ENCODE measurements around the gene ADGRG6.

The ADGRG6 gene

DNA sequence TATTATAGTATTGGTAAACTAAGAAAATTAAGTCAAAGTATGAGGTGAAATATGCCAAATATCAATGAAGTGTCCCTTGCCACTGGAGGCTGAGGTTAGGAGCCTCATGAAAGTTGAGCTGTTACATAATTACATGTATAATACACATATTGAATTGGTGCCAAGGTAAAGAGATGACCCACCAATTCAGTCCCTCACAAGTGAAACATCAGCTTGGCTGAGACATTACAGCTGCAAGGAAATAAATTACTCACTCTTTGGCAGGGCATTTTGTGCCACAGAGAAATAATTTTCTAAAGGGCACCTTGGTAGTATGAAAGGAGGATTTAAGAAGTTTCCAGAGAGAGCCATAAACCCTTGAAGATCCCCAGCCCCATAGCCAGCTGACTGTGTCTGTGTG is 127.4 kb downstream of the ADGRG6 start:
- no peak overlapping the region for H2BK120ac ChIP-seq (ENCODE audit: low read depth, low read length)
- no peak overlapping the region for H2AK5ac ChIP-seq (ENCODE audit: low read length, severe bottlenecking)
- H3K36me3 ChIP-seq (ENCODE audit: control insufficient read depth in 1 of 2, insufficient read depth in 2 of 2, low read depth in 1 of 2, low read length in 2 of 2), result no peaks in the 10 kb centered on the region
- no peak overlapping the region for H3K23ac ChIP-seq (ENCODE audit: low read length in 2 of 2)
- no peak overlapping the region for H3K18ac ChIP-seq (ENCODE audit: low read depth in 1 of 2, low read length in 2 of 2)
- no peaks in the 10 kb centered on the region for H3K79me1 ChIP-seq (replicated peaks; ENCODE audit: low read length, poor library complexity, severe bottlenecking)
- H3K9me3 ChIP-seq (ENCODE audit: control insufficient read depth, low read length), result peaks cover 5% of the 10 kb centered on the region
- H3K27me3 ChIP-seq (ENCODE audit: control insufficient read depth in 1 of 2, insufficient read depth in 1 of 2, low read length in 2 of 2), result no peaks in the 10 kb centered on the region
- no peak overlapping the region for H2AFZ ChIP-seq (ENCODE audit: low read depth, low read length)
- no peak overlapping the region for H4K8ac ChIP-seq (ENCODE audit: low read length)
- no peak for DNase-seq
- no peak overlapping the region for H2BK12ac ChIP-seq (ENCODE audit: low read length in 2 of 2)
- H2BK5ac ChIP-seq (ENCODE audit: low read depth, low read length, poor library complexity, severe bottlenecking), result no peak overlapping the region
- no peaks in the 10 kb centered on the region for H3K4me1 ChIP-seq (ENCODE audit: control insufficient read depth, insufficient read depth, low read depth, low read length)
- no peak overlapping the region for H3K27ac ChIP-seq (ENCODE audit: low read length, poor library complexity, severe bottlenecking)
- H2BK15ac ChIP-seq (ENCODE audit: low read depth, poor library complexity, severe bottlenecking), result no peak overlapping the region
- no peak overlapping the region for H3K4ac ChIP-seq (ENCODE audit: low read depth in 1 of 2, low read length in 2 of 2)
- H3K9ac ChIP-seq (ENCODE audit: low read length), result no peak overlapping the region
- no peak overlapping the region for H4K91ac ChIP-seq (ENCODE audit: low read length)
- H3K14ac ChIP-seq (ENCODE audit: low read length in 2 of 2), result no peak overlapping the region
- H3K4me3 ChIP-seq (ENCODE audit: insufficient read depth in 1 of 2, low read depth in 1 of 2, low read length in 2 of 2), result no peak overlapping the region
- H3K4me2 ChIP-seq (ENCODE audit: low read length, poor library complexity, severe bottlenecking), result no peak overlapping the region

DNA sequence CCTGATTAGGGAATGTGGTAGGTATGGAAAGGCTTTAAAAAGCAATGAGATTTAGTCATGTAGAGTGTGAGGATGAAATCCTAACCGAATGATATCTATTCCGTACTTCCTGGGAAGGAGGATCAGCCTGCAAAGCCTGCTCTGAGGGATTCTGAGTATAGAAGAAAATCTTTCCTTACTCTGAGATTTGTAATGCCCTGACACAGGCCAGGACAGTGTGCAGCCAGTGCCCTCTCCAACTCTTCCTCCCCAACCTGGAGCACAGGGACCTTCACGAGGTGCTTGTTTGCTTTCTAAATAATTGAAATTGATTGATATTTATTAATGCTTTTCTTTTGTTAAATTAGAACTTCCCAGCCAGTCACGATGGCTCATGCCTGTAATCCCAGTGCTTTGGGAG is 131.6 kb downstream of the ADGRG6 start:
- H3K14ac ChIP-seq (ENCODE audit: low read length in 2 of 2), result no peak overlapping the region
- no peaks in the 10 kb centered on the region for H3K79me1 ChIP-seq (replicated peaks; ENCODE audit: low read length, poor library complexity, severe bottlenecking)
- peaks cover 4% of the 10 kb centered on the region for H3K9me3 ChIP-seq (ENCODE audit: control insufficient read depth, low read length)
- no peak overlapping the region for H3K23ac ChIP-seq (ENCODE audit: low read length in 2 of 2)
- no peak overlapping the region for H2BK15ac ChIP-seq (ENCODE audit: low read depth, poor library complexity, severe bottlenecking)
- no peak overlapping the region for H4K8ac ChIP-seq (ENCODE audit: low read length)
- no peak overlapping the region for H2BK120ac ChIP-seq (ENCODE audit: low read depth, low read length)
- H3K27ac ChIP-seq (ENCODE audit: low read length, poor library complexity, severe bottlenecking), result no peak overlapping the region
- H2BK12ac ChIP-seq (ENCODE audit: low read length in 2 of 2), result no peak overlapping the region
- no peak for DNase-seq
- H3K18ac ChIP-seq (ENCODE audit: low read depth in 1 of 2, low read length in 2 of 2), result no peak overlapping the region
- H3K4me1 ChIP-seq (ENCODE audit: control insufficient read depth, insufficient read depth, low read depth, low read length), result no peaks in the 10 kb centered on the region
- H3K4me3 ChIP-seq (ENCODE audit: insufficient read depth in 1 of 2, low read depth in 1 of 2, low read length in 2 of 2), result no peak overlapping the region
- H2BK5ac ChIP-seq (ENCODE audit: low read depth, low read length, poor library complexity, severe bottlenecking), result no peak overlapping the region
- H2AK5ac ChIP-seq (ENCODE audit: low read length, severe bottlenecking), result no peak overlapping the region
- H3K27me3 ChIP-seq (ENCODE audit: control insufficient read depth in 1 of 2, insufficient read depth in 1 of 2, low read length in 2 of 2), result no peaks in the 10 kb centered on the region
- no peak overlapping the region for H3K9ac ChIP-seq (ENCODE audit: low read length)
- H2AFZ ChIP-seq (ENCODE audit: low read depth, low read length), result no peak overlapping the region
- 90% methylated on average over 3 of the region's 4 CpGs for WGBS
- H3K36me3 ChIP-seq (ENCODE audit: control insufficient read depth in 1 of 2, insufficient read depth in 2 of 2, low read depth in 1 of 2, low read length in 2 of 2), result no peaks in the 10 kb centered on the region
- H3K4me2 ChIP-seq (ENCODE audit: low read length, poor library complexity, severe bottlenecking), result no peak overlapping the region
- H4K91ac ChIP-seq (ENCODE audit: low read length), result no peak overlapping the region
- no peak overlapping the region for H3K4ac ChIP-seq (ENCODE audit: low read depth in 1 of 2, low read length in 2 of 2)

DNA sequence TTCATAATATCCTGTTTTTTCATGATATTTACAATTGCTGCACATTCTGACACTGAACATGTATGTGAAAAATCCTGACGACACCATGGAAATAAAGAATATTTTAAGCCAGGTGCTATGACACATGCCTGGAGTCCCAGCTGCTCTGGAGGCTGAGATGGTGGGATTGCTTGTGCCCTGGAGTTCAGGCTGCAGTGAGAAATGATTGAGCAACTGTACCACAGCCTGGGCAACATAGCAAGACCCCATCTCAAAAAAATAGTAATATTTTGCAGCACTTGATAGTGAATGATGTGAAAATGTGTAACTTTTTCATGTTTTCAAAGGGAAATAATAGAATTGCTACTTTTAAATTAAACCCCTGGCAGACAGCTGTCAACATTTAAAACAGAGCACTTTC is 137.1 kb downstream of the ADGRG6 start:
- Histone ChIP-seq H2BK120ac (ENCODE audit: low read depth, low read length) (no peak overlapping the region), H4K8ac (ENCODE audit: low read length) (no peak overlapping the region), H3K27ac (ENCODE audit: low read length, poor library complexity, severe bottlenecking) (no peak overlapping the region), H4K91ac (ENCODE audit: low read length) (no peak overlapping the region), H2AK5ac (ENCODE audit: low read length, severe bottlenecking) (no peak overlapping the region), H3K79me1 (replicated peaks; ENCODE audit: low read length, poor library complexity, severe bottlenecking) (no peaks in the 10 kb centered on the region), H3K9ac (ENCODE audit: low read length) (no peak overlapping the region), H3K23ac (ENCODE audit: low read length in 2 of 2) (no peak overlapping the region), H3K4me1 (ENCODE audit: control insufficient read depth, insufficient read depth, low read depth, low read length) (no peaks in the 10 kb centered on the region), H3K4me3 (ENCODE audit: insufficient read depth in 1 of 2, low read depth in 1 of 2, low read length in 2 of 2) (no peak overlapping the region), H2BK5ac (ENCODE audit: low read depth, low read length, poor library complexity, severe bottlenecking) (no peak overlapping the region), H3K36me3 (ENCODE audit: control insufficient read depth in 1 of 2, insufficient read depth in 2 of 2, low read depth in 1 of 2, low read length in 2 of 2) (no peaks in the 10 kb centered on the region), H3K4me2 (ENCODE audit: low read length, poor library complexity, severe bottlenecking) (no peak overlapping the region), H3K9me3 (ENCODE audit: control insufficient read depth, low read length) (no peaks in the 10 kb centered on the region), H3K27me3 (ENCODE audit: control insufficient read depth in 1 of 2, insufficient read depth in 1 of 2, low read length in 2 of 2) (no peaks in the 10 kb centered on the region), H2AFZ (ENCODE audit: low read depth, low read length) (no peak overlapping the region), H3K4ac (ENCODE audit: low read depth in 1 of 2, low read length in 2 of 2) (no peak overlapping the region), H2BK12ac (ENCODE audit: low read length in 2 of 2) (no peak overlapping the region), H3K14ac (ENCODE audit: low read length in 2 of 2) (no peak overlapping the region), H2BK15ac (ENCODE audit: low read depth, poor library complexity, severe bottlenecking) (no peak overlapping the region), H3K18ac (ENCODE audit: low read depth in 1 of 2, low read length in 2 of 2) (no peak overlapping the region)
- 100% methylated on average over 1 of the region's 1 CpG for WGBS
- no peak for DNase-seq

DNA sequence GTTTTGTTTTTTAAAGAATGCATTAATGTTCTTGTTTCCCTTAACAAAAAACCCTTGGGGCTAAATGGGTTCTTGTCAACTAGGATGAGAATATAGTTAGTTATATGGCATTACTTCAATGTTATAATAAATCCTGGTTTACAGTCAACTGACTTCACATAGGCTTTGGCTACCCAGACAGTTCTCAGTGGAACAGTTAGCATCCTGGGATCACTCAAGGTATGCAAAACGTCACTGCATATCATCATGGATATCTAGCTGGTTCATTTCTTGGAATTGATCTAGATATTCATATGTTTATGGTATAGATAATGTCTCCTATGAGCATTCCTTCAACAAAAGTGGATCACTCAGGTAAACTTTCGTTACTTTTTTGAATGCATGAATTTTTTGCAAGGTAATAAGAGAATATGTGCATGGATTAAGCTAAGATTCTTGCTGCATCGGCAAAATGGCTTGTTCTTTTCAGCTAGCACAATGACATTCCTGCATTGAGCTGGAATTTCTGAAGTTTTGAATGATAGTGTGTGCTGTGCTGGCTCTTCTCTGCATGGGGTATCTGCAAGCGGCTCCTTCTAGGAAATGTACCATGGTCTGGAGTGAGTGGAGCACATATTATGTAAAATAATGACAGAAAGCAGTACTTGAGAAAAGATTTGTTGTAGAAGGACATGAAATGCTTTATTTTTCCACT is 138.9 kb downstream of the ADGRG6 start:
- no peak overlapping the region for H2BK12ac ChIP-seq (ENCODE audit: low read length in 2 of 2)
- no peak overlapping the region for H3K4me3 ChIP-seq (ENCODE audit: insufficient read depth in 1 of 2, low read depth in 1 of 2, low read length in 2 of 2)
- no peak overlapping the region for H3K4me2 ChIP-seq (ENCODE audit: low read length, poor library complexity, severe bottlenecking)
- H3K14ac ChIP-seq (ENCODE audit: low read length in 2 of 2), result no peak overlapping the region
- no peak overlapping the region for H4K8ac ChIP-seq (ENCODE audit: low read length)
- H2BK5ac ChIP-seq (ENCODE audit: low read depth, low read length, poor library complexity, severe bottlenecking), result no peak overlapping the region
- H2AFZ ChIP-seq (ENCODE audit: low read depth, low read length), result no peak overlapping the region
- no peak overlapping the region for H3K4ac ChIP-seq (ENCODE audit: low read depth in 1 of 2, low read length in 2 of 2)
- H3K18ac ChIP-seq (ENCODE audit: low read depth in 1 of 2, low read length in 2 of 2), result no peak overlapping the region
- no peak overlapping the region for H3K27ac ChIP-seq (ENCODE audit: low read length, poor library complexity, severe bottlenecking)
- H3K4me1 ChIP-seq (ENCODE audit: control insufficient read depth, insufficient read depth, low read depth, low read length), result no peaks in the 10 kb centered on the region
- no peak overlapping the region for H2BK120ac ChIP-seq (ENCODE audit: low read depth, low read length)
- DNase-seq, result no peak
- H3K23ac ChIP-seq (ENCODE audit: low read length in 2 of 2), result no peak overlapping the region
- WGBS, result 96% methylated on average over 3 of the region's 4 CpGs
- no peaks in the 10 kb centered on the region for H3K27me3 ChIP-seq (ENCODE audit: control insufficient read depth in 1 of 2, insufficient read depth in 1 of 2, low read length in 2 of 2)
- no peak overlapping the region for H2BK15ac ChIP-seq (ENCODE audit: low read depth, poor library complexity, severe bottlenecking)
- H4K91ac ChIP-seq (ENCODE audit: low read length), result no peak overlapping the region
- H3K79me1 ChIP-seq (replicated peaks; ENCODE audit: low read length, poor library complexity, severe bottlenecking), result no peaks in the 10 kb centered on the region
- no peaks in the 10 kb centered on the region for H3K9me3 ChIP-seq (ENCODE audit: control insufficient read depth, low read length)
- H3K36me3 ChIP-seq (ENCODE audit: control insufficient read depth in 1 of 2, insufficient read depth in 2 of 2, low read depth in 1 of 2, low read length in 2 of 2), result no peaks in the 10 kb centered on the region
- H2AK5ac ChIP-seq (ENCODE audit: low read length, severe bottlenecking), result no peak overlapping the region
- H3K9ac ChIP-seq (ENCODE audit: low read length), result no peak overlapping the region
